RPMI7951 (cell line): ENCODE data around the gene TRIM23. TPM values are rescaled to one million over a fixed set of nuclear protein-coding genes. Genes with fewer than 3 reads are reported as not detected.
A peak's percentile ranks its signal among the peaks of the same experiment; 100 is the strongest.
"Not testable (repeated sequence)": the region's sequence is repeated elsewhere in the genome, so short reads cannot be mapped to it uniquely, and the experiment has no call there.

Source experiments
- DNase-seq: peaks from one replicate; pipeline ENCODE4 v3.0.0-alpha.2; 2012; ENCODE audit warnings: low read depth
- total RNA-seq: library from RNA; depleted of rRNA; stranded (reverse); fragments of >200 nt; shearing (Covaris generic); gene quantifications from 2 replicates; pipeline ENCODE4 v1.2.3, GENCODE V29; 2014; rRNA removed

TRIM23 gene
- 14.9 and 20.5 TPM in 2 replicates for total RNA-seq

DNA sequence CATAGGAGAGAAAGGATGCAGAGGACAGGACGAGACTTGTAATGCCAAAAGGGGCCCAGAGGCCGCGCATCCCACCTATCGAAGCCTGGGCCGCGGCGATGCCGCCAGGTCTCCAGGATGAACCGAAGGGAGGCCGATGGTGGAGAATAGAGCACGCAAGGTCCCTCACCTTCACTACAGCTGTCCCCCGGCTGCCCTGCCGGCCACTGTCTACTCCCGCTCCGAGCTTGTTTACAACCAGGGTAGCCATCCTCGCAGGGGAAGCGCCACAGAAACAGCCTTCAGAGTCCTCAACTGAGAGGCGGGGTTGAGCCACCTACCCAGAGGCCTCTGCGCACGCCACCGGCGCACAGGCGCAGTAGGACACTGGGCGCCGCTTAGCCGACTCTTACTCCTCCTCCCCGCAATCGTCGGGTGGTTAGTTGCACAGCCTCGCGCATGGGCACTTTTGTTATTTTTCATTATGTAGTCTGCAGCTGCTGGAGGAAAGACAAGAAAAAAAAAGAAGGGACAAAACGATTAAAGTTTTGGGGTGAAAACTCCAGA lies at the start of gene TRIM23:
TSS of gene TRIM23 (minus strand) at position 309 of the 546 bp plus-strand sequence. CDS start at position 250, 59 bp downstream.
- DNase-seq: peak; percentile 89

DNA sequence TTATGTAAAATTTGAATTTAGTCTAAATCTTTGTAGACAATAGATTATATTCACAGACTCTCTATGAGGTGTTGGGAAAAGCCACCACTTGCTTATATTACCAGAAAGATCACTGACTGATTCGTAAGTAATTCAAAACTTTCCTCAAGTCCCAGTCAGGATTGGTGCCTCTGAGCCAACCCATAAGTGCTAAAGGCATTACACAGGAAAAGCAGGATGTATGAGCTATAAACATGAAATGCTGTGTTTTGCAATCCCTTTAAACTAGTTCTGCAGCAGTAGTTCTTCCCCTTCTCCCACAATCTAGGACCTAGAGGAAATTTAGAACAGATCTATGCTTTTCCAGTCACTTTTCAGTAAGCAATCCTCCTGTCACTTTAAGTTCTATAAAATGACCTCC lies 48.7 kb upstream of the TRIM23 start:
- DNase-seq: no peak

DNA sequence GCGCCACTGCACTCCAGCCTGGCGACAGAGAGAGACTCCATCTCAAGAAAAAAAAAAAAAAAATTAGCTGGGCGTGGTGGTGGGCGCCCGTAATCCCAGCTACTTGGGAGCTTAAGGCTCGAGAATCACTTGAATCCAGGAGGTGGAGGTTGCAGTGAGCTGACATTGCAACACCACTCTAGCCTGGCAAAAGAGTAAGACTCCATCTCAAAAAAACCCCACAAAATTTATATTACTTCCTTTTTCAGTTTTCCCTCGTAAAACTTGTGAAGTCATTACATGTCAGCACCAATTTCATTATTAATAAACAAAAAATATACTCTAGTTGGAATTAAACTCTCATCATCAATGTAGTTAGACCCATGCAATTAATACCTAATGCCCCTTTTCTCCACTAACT lies 44.6 kb upstream of the TRIM23 start:
- no peak for DNase-seq

DNA sequence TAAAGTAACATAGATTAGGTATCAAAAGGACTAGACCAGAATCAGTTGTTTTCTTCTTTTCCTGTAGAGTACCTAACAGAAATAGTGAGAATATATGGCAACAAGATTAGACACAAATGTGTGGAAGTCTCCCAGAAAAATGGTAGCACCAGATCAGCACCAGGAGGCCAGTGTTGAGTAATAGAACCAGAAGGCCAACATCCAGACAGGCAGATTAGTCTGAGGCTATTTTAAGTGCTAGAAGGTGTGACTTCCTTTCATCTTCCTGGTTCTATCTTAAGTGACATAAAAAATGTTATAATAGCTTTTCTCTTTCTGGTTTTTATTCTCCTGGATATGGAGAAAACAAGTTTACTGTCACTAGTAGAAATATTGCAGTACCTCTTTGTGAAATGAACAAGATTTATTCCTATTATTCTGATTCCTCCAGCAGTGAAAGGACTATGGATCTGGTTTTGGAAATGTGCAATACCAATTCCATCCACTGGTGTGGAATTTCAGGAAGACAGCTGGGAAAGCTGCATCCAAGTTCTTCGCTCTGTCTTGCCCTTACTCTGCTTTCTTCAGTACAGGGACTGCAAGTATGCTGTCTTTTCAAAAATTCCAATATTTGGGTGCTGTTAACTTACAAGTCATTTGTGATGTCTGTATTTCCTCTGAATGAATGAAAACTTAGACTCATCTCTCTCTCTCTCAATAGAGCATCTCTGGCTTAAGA lies 39.8 kb upstream of the TRIM23 start:
- DNase-seq: peak; percentile 15

DNA sequence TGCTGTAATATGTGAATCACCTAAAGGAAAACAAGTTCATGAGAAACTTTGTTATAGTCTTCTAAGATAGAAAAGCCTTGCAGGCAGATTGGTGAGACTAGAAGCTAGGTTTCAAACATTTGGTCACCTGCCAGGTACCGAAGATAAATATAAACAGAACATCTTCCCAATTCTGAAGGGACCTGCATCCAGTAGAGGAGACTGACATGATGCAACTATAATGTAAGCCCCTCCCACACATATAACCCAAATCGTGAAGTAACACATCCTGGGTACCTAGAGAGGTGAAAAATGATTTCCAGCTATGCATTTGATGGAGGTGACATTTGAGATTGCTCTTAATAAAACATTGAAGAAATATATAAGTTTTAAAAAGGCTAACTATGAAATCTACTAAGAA lies 30.6 kb upstream of the TRIM23 start:
- no peak for DNase-seq

DNA sequence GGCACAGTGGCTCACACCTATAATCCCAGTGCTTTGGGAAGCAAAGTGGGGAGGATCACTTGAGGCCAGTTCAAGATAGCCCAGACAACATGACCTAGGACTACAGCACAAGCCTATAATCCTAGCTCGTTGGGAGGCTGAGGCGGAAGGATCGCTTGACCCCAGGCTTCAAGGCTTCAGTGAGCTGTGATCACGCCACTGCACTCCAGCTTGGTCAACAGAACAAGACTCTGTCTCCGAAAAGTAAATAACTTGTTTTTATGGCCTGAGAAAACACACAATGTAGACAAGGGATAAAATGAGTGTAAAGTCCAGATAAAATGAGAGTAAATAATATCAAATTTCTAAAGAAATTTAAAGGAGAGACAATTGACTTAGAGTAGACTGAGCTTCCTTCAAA lies 27.0 kb upstream of the TRIM23 start:
- DNase-seq: no peak

DNA sequence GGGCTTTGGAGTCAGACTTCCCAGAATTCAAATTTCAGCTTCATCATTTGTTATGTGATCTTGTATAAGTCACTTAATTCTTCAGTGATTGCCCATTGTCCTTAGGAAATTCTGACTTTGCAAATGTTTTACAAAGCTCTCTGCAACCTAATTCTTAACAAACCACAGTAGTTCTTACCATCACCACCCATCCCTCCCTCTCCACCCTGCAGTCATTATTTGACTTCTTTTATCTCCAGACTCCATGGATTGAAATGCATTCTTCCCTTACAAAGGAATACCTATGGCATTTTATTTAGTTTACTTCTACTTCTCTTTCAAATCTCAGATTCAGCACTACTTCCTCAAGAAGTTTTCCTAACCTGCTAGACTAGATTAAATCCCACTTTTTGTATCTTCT lies 23.8 kb upstream of the TRIM23 start:
- DNase-seq: no peak

DNA sequence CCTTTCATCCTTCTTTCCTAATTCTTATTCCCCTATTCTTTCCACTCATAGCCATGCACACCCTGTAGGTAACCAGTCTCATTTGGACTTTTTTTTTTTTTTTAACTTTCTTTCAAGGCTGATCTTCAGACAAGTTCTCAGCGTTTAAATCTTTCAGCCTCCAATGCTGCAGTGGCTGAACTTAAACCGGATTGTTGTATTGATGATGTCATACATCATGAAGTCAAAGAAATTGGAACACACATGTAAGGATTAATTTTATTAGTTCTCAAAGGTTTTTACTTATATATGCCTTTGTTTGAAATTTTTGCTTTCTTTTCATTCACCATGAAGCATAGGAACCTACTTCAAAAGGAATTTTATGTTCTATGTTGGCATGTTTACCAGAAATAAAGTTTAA lies 22.8 kb upstream of the TRIM23 start:
- DNase-seq: no peak

DNA sequence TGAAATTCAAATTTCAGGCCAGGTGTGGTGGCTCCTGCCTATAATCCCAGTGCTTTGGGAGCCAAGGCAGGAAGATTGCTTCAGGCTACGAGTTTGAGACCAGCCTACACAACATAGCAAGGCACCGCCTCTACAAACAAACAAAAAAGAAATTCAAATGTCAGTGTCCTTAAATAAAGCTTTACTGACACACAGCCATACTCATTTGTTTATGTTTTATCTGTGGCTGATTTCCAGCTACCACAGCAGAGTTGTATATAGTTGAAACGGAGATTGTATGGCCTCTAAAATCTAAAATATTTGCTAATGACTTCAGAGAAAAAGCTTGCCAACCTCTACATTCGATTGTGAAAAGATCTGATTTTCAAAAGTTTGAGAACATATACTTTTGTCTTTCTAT lies 16.1 kb upstream of the TRIM23 start:
- DNase-seq: no peak

DNA sequence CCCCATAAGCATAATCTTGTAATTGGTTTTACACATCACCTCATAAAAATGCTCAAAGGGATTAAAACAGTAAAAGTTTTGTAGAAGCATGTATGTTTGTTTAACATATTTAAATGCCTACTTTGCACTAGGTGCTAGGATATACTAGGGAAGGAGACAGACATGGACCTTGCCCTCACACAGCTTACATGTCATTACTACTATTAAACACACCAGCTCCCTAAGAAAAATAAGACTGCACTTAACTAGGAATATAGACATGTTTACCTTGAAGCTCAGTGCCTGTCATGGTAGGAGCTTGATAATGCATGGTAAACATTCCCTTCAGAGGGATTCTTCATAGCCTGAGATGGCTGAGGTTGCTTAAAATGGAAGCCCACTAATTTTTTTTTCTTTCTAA lies 6.8 kb upstream of the TRIM23 start:
- no peak for DNase-seq

DNA sequence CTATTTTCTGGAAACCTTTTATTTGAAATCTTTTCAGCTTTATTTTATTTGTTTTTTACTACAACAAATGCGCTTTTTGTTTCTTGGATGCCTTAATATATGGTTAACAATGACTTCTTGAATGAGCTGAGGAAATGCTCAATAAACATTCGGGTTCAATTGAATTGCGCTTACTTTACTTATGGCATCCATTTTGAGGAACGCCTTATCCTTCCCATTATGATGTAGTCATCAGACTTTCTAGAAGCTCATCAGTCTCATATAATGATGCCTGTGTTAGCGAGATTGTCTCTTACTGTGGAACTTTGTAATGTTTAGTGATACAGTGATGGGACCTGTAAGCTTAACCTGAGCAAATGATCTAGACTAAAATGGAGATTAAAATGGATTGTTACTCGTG lies 1.6 kb upstream of the TRIM23 start:
- DNase-seq: peak; percentile 8

DNA sequence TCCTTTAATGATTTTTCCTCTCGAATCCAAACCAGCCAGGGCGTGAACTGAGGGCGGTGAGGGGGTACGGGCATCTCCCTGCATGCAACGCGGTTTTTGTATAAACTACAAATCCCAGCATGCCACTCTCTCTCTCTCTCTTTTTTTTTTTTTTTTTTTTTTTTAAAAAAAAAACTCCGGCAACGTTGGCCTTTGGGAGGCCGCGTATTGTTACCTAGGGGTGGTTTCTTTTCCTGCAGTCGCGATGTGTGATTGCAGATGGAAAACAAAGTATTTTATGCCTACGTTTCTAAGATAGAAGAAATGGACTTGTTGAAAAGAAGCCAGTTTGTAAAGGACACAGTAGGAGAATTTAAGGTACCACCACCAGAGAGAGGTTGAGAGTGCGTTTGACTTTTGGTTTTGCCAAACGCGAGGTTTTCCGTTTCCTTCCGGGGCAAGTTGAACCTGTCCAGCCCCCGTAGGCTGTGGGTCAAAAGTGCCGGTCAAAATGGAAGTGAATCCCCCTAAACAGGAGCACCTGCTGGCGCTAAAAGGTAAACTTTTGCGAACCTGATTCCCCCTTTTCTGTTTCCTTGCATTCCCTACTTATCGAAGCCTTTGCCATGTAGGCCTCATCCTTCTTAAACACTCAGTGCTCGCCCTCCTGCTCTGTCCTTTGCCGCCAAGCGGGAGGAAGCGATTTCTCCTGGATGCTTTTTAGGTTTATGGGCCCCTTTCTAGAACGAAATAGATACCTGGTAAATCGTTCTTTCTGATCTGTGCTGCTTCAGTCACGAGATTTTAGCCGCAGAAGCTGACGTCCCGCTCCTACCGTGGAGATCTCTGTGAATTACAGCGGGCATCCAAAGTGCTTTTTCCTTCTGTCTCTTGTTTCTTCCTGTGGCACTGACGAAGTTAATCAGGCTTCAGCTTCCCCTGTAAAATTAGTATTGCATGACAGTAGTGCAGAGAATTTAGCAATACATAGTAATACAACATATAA lies 730 bp upstream of the TRIM23 start, which contains the start of the genes SHLD3 and TRAPPC13:
TSS of gene SHLD3 (plus strand) at position 457 of the 985 bp plus-strand sequence. CDS start 4,561 bp downstream, outside the sequence.
TSS of gene TRAPPC13 (plus strand) at position 457 of the 985 bp plus-strand sequence. CDS start at position 491, 34 bp downstream.
- peak; percentile 86 for DNase-seq

DNA sequence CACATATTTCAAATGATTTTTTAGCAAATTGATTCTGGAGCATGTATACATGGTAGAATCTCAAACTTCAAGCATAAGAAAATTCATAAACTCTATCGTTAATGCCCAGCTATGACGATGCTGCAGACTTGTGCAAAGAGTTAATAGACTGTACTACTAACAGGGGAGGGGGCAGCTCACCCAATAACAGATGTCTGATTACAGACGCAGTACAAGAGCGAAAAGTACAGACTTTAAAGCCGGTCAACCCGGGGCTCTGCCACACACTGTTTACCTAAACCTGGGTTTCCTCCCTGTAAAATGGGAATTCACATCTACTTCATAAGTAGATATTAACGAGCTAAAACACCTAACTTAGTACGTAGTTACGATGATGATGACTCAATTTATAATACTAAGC lies 651 bp downstream of the TRIM23 start:
- DNase-seq: peak; percentile 0

DNA sequence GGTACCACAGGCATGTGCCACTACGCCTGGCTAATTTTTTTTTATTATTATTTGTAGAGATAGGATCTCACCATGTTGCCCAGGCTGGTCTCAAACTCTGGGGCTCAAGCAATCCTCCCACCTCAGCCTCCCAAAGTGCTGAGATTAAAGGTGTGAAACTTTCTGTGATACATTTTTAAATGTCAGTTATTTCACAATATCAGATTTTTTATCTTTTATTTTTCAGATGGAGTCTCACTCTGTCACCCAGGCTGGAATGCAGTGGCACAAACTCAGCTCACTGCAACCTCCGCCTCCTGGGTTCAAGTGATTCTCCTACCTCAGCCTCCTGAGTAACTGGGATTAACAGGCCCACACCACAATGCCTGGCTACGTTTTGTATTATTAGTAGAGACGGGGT lies 2.2 kb downstream of the TRIM23 start:
- not testable (repeated sequence) for DNase-seq

DNA sequence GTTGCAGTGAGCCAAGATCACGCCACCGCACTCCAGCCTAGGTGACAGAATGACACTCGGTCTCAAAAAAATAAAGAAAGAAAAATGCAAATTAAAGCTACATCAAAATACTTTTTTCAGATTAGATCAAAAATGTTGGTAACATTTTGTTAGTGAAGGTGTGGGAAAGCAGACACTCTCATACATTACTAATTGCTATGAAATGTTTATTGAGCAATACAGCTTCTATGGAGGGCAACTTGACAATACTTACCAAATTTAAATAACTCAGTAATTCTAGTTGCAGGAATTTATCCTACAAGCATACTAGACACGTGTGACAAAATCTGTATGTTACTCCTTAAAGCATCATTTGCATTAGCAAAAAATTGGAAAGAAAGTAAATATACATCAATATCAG lies 4.1 kb downstream of the TRIM23 start:
- no peak for DNase-seq

DNA sequence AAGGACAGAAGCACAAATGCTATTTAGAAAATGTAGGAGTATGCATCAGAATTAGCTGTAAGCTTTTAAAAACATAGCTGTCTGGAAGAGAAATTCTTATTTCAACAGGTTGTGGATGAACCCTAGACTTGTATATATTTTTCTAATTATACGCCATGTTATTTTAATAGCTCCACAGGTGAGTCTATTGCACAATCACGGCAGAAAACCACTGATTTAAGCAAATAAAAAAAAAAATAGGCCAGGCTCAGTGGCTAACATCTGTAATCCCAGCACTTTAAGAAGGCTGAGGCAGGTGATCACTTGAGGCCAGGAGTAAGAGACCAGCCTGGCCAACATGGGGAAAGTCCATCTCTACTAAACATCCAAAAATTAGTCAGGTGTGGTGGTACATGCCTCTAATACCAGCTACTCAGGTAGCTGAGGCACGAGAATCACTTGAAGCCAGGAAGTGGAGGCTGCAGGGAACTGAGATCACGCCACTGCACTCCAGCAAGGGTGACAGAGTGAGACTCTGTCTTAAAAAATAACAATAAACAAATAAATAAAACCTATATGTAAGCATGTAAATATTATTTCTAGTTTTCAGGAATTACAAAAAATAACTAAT lies 11.7 kb downstream of the TRIM23 start:
- no peak for DNase-seq

DNA sequence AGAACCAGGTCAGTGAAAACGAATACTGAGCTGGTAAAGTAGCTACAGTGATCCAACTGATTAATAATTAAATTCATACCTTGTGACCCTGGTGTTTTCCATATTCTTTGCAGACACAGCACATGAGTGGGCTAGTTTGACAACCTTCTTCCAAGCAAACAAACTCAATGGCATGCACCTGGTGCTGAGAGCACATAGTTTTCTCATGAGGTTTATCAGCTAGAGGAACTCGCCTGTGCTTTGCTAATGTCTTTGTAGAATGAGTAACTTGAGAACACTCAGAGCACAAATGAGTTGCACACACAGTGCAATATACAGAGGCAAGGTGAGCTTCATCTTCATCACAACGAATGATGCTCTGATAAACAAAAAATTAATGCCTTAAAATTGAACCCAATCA lies 12.6 kb downstream of the TRIM23 start:
- DNase-seq: no peak

DNA sequence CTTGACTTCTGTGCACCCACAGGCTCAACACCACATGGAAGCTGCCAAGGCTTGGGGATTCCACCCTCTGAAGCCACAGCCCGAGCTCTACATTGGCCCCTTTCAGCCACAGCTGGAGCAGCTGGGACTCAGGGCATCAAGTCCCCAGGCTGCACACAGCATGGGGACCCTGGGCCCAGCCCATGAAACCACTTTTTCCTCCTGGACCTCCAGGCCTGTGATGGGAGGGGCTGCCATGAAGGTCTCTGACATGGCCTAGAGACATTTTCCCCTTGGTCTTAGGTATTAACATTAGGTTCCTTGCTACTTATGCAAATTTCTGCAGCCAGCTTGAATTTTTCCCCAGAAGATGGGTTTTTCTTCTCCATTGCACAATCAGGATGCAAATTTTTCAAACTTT lies 22.4 kb downstream of the TRIM23 start:
- not testable (repeated sequence) for DNase-seq

DNA sequence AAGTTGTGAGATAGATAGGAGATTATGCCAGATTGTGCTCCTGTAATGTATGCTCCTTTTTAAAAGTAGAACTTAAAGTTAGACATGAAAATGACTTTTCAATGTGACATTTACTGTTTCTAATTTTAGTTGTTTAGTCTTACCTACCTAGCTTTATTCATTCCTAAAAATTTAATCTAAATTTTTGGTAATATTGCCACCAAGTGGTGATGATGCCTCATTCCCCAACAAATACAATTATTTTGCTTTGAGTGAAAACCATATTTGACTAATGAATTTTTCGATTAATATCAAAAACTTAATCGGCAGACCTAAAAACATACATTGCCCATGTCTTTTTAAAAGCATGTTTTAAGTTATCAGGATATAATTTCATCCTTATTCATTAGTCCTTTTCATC lies 35.4 kb downstream of the TRIM23 start:
- DNase-seq: no peak

DNA sequence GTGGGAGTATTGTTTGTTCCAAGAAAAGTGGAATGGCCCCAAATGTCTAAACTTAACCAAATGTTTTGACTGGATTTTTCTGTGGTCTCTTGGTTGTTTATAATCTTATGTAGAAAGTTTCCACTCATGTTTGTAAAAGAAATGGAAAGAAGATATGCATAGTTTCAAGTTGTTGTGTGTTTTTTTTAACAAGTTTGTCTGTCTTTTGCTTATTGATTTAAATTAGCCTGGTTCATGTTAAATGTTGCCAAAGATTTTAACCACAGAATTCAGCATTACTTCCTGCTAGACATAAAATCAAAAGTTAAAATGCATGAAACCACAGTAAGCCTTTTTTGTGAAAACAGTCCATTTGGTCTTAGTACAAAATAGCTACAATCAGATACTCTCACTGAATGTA lies 47.0 kb downstream of the TRIM23 start:
- peak; percentile 0 for DNase-seq

DNA sequence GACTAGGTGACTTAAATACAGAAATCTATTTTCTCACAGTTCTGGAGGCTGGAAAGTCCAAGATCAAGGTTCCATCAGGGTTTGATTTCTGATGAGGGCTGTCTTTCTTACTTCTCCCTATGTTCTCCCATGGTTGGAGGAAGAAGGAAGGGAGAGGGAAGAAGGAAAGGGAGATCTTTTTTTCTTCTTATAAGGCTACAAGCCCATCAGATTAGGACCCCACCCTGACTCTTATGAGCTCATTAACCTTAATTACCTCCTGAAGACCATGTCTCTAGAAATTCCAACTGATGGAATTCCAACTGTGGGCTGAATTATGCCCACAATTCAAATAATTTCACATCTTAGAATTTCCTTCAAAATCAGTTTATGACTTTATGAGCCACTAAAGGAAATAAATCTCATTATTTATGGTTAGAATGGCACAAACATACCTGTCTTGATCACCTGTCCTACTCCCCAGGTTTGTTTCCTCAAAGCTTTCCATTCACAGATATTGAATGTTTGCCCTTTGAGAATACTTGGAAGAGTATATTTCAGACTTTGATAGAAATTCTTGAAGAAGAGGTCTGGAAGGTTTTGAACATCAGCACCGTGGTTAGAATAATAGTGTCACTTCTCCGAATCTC lies 53.4 kb downstream of the TRIM23 start:
- no peak for DNase-seq
